GM12875 (cell line): ENCODE data around the gene SPG11.
"Not testable (repeated sequence)": the region's sequence is repeated elsewhere in the genome, so short reads cannot be mapped to it uniquely, and the experiment has no call there.

ENCODE experiments used
- H3K4me3 ChIP-seq: one replicate; pipeline ENCODE4 v1.5.1; 2011; ENCODE audit warnings: low read depth, low read length, control low read depth
- TF ChIP-seq, protein P1 (sequence below): IDR thresholded peaks from 2 replicates; pipeline ENCODE4 v1.5.1; 2011; ENCODE audit warnings: low read depth, mild to moderate bottlenecking, control low read depth, inconsistent platforms, low read length, moderate library complexity, borderline replicate concordance; ENCODE audit not compliant: insufficient read depth

SPG11 gene

DNA sequence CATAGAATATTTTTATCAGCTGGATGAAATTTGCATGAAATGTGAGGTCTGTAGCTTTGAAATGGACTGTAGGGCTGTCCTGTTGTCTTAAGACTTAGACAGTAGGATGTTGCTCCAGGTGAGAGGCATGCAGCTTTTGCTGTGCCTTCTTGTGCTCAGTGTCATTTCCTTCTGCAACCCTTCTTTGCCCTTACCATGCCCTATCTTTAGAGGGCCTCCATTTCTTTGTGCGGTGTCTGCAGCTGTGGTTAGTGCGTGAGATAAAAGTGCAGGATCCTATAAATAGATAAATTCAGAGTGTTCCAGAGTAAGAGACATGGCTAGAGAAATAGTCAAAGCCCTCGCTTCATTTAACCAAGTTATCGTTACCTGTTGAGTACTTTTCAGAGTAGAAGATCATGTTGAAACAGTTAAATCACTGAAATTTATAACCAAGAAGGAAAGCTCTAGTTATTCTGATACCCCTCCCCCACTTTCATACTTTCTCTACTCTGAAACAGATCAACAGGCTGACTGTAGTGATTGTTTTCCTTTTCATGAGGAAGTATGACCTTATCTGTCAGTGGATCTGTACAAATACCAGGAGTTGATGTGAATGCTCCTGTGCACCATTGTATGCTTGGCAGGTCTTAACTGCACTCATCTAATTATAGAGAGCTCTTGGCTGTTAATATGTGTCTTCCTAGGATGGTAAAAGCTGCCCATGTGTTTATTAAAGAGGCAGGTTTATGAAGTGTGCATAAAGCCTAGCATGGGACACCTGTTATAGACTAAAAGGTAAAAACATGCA lies 108.3 kb downstream of the SPG11 start:
- TF ChIP-seq, protein P1, sequence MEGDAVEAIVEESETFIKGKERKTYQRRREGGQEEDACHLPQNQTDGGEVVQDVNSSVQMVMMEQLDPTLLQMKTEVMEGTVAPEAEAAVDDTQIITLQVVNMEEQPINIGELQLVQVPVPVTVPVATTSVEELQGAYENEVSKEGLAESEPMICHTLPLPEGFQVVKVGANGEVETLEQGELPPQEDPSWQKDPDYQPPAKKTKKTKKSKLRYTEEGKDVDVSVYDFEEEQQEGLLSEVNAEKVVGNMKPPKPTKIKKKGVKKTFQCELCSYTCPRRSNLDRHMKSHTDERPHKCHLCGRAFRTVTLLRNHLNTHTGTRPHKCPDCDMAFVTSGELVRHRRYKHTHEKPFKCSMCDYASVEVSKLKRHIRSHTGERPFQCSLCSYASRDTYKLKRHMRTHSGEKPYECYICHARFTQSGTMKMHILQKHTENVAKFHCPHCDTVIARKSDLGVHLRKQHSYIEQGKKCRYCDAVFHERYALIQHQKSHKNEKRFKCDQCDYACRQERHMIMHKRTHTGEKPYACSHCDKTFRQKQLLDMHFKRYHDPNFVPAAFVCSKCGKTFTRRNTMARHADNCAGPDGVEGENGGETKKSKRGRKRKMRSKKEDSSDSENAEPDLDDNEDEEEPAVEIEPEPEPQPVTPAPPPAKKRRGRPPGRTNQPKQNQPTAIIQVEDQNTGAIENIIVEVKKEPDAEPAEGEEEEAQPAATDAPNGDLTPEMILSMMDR = no peak
- H3K4me3 ChIP-seq = no peak overlapping the region

DNA sequence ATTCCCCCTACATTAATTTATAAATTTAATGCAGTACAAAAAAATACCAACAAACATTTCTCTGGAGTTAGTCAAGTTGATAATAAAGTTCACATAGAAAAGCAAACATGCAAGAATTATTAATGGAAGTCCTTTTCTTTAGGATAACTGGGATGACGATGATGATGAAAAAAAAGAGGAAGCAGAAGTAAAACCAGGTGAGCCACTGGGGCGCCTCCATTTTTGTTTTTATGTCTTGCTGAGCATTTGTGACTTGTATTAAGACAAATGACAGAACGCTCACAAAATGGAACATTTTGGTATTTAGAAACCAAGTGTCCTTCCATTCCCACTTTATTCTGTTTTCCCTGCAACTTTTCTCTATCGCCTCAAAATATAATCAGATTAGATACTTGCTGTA lies 112.7 kb downstream of the SPG11 start:
- TF ChIP-seq, protein P1 = no peak

DNA sequence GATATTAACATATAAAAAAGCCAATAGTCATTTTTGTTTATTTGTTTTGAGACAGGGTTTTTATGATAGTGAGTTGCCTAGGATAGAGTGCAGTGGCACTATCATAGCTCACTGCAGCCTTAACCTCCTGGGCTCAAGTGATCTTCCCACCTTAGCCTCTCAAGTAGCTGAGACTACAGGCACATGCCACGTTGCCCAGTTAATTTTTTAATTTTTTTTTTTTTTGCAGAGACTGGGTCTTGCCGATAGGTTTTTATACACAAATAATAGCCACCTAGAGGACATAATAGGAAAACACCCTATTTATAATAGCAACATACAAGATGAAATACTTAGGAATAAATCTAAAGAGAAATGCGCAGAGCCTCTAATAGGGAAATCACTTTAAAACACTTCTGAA lies 113.2 kb downstream of the SPG11 start:
- H3K4me3 ChIP-seq = no peak overlapping the region
- TF ChIP-seq, protein P1 = no peak

More for the DNA sequence above, 112.7 kb downstream of the SPG11 start:
- H3K4me3 ChIP-seq = no peak overlapping the region

DNA sequence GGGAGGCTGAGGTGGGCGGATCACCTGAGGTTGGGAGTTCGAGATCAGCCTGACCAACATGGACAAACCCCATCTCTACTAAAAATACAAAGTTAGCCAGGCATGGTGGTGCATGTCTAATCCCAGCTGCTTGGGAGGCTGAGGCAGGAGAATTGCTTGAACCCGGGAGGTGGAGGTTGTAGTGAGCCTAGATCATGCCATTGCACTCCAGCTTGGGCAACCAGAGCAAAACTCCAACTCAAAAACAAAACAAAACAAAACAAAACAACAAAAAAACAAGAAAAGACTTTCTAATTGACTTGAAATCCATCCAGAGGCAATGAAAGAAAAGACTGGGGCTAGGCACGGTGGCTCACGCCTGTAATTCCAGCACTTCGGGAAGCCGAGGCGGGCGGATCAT lies 114.3 kb downstream of the SPG11 start:
- H3K4me3 ChIP-seq = not testable (repeated sequence)

DNA sequence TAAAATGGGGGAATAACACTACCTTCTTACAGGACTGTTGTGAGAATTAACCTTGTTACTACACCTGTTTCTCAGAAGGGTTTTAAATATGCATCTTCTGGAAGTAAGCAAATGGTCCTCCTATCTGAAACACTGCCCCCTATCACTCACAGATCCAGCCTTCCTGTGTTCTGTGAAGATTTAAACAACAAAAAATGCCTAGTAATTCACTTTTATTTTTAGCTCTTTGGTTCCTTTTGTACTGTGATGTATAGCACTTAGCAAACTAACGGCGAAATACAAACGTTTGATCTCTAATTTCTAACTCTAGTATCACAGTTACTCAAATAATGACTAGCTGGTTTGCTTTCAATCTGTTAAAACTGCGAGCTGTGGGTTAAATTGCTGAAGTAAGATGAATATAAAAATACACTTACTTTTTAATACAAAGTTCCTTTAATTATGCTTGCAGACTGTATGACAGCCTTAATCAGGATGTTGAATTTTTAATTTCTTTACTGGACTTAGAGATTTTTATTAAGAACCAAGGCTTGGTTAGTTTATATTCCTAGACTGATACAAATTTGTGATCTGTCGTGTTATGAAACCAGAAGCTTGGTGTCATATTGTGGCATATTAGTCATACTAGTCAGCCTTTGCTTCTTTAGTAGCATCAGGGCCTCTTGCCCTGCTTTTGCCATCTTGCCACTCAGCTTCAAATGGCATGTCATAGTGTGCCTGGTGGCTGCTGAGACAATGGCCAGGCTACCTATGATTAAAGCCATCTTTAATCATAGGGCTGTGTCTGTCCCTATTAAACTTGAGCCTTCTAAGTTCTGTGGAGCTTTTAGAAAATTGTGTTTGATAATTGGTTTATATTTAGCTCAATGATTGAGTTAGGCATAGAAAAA lies 117.3 kb downstream of the SPG11 start:
- H3K4me3 ChIP-seq = no peak overlapping the region

DNA sequence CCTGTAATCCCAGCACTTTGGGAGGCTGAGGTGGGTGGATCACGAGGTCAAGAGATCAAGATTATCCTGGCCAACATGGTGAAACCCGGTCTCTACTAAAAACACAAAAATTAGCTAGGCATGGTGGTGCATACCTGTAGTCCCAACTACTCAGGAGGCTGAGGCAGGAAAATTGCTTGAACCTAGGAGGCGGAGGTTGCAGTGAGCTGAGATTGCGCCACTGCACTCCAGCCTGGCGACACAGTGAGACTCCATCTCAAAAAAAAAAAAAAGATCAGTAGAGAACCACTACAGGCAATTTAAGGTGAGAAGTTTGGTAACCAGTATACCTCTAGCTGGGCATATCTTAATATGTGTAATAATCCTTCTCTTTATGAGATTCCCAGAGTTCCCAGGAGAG lies 118.7 kb downstream of the SPG11 start:
- H3K4me3 ChIP-seq = not testable (repeated sequence)

More for the DNA sequence above, 117.3 kb downstream of the SPG11 start:
- TF ChIP-seq, protein P1 = peak; percentile 25; the same call in 1 of the 2 replicates

DNA sequence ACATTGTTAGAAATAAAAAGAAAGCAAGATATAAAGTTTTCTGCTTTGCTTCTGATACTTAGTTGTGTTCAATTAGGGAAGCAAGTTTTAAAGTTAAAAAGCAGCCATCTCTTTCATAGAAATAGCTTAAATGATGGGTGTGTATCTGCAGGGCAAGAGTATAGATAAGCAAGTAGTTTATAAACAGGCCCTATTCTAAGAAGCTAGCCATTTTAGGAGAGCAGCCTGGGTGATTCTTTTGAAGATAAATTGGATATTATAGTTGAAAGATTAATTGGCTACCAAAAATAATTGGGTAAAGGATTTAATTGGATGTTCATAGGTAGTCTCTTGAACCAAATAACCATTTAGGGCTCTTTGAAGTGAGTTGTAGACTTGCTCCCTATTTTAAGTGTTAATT lies 120.9 kb downstream of the SPG11 start:
- H3K4me3 ChIP-seq = no peak overlapping the region
- TF ChIP-seq, protein P1 = no peak
